H9 (cell line): ENCODE measurements around the gene SRSF10. TPM values are rescaled to one million over a fixed set of nuclear protein-coding genes. Genes with fewer than 3 reads are reported as not detected.
A peak's percentile ranks its signal among the peaks of the same experiment; 100 is the strongest.

Source experiments
- DNase-seq: peaks from one replicate; pipeline ENCODE4 v3.0.0-alpha.2; 2017
- H2AFZ ChIP-seq: one replicate; pipeline ENCODE4 v1.6.1; 2013; ENCODE audit warnings: mild to moderate bottlenecking, low read length, control low read depth, moderate library complexity
- H2AK5ac ChIP-seq: 2 replicates; pipeline ENCODE4 v1.6.1; 2013; ENCODE audit warnings: low read length, control low read depth, mixed read lengths; ENCODE audit not compliant: insufficient read length
- H2BK120ac ChIP-seq: one replicate; pipeline ENCODE4 v1.6.1; 2013; ENCODE audit warnings: low read depth, mild to moderate bottlenecking, low read length, control low read depth, inconsistent platforms; ENCODE audit not compliant: poor library complexity, severe bottlenecking
- H2BK12ac ChIP-seq: 2 replicates; pipeline ENCODE4 v1.6.1; 2013; ENCODE audit warnings: low read length, control low read depth, mixed read lengths, low read depth; ENCODE audit not compliant: insufficient read length
- H2BK15ac ChIP-seq: 2 replicates; pipeline ENCODE4 v1.6.1; 2013; ENCODE audit warnings: low read depth, low read length, control low read depth
- H2BK20ac ChIP-seq: one replicate; pipeline ENCODE4 v1.6.1; 2013; ENCODE audit warnings: low read depth, mild to moderate bottlenecking, low read length, control low read depth, inconsistent platforms; ENCODE audit not compliant: poor library complexity, severe bottlenecking
- H2BK5ac ChIP-seq: 2 replicates; pipeline ENCODE4 v1.6.1; 2013; ENCODE audit warnings: low read length, control low read depth, mixed read lengths; ENCODE audit not compliant: insufficient read length
- H3K14ac ChIP-seq: 2 replicates; pipeline ENCODE4 v1.6.1; 2013; ENCODE audit warnings: low read length, control low read depth; ENCODE audit not compliant: insufficient read depth
- H3K18ac ChIP-seq: 2 replicates; pipeline ENCODE4 v1.6.1; 2013; ENCODE audit warnings: low read depth, mild to moderate bottlenecking, mixed read lengths, low read length, control low read depth; ENCODE audit not compliant: insufficient read length
- H3K23ac ChIP-seq: 2 replicates; pipeline ENCODE4 v1.6.1; 2013; ENCODE audit warnings: low read length, control low read depth, mixed read lengths, low read depth; ENCODE audit not compliant: insufficient read length
- H3K23me2 ChIP-seq: 2 replicates; pipeline ENCODE4 v1.6.1; 2013; ENCODE audit warnings: low read depth, mild to moderate bottlenecking, mixed read lengths, low read length, control low read depth; ENCODE audit not compliant: insufficient read length, poor library complexity, severe bottlenecking
- H3K27ac ChIP-seq: 2 replicates; pipeline ENCODE4 v1.5.1; 2013; ENCODE audit warnings: low read length, control low read depth, mixed read lengths, low read depth; ENCODE audit not compliant: insufficient read length
- H3K27me3 ChIP-seq: 2 replicates; pipeline ENCODE4 v1.6.1; 2013; ENCODE audit warnings: low read length, control low read depth, inconsistent platforms; ENCODE audit not compliant: insufficient read depth
- H3K4ac ChIP-seq: 2 replicates; pipeline ENCODE4 v1.6.1; 2013; ENCODE audit warnings: low read depth, mild to moderate bottlenecking, control low read depth, inconsistent platforms, low read length, moderate library complexity
- H3K4me1 ChIP-seq: 2 replicates; pipeline ENCODE4 v1.6.1; 2013; ENCODE audit warnings: low read length, control low read depth, inconsistent platforms; ENCODE audit not compliant: insufficient read depth
- H3K4me2 ChIP-seq: 2 replicates; pipeline ENCODE4 v1.6.1; 2013; ENCODE audit warnings: low read length, control low read depth, mixed read lengths; ENCODE audit not compliant: insufficient read length, insufficient read depth
- H3K56ac ChIP-seq: 2 replicates; pipeline ENCODE4 v1.6.1; 2013; ENCODE audit warnings: low read depth, mild to moderate bottlenecking, mixed read lengths, low read length, control low read depth; ENCODE audit not compliant: insufficient read length
- H3K79me1 ChIP-seq: 2 replicates; pipeline ENCODE4 v1.6.1; 2013; ENCODE audit warnings: low read depth, mild to moderate bottlenecking, moderate library complexity, low read length, control low read depth, inconsistent platforms; ENCODE audit not compliant: insufficient read depth, poor library complexity, severe bottlenecking
- H3K79me2 ChIP-seq: 2 replicates; pipeline ENCODE4 v1.6.1; 2013; ENCODE audit warnings: low read length, control low read depth, inconsistent platforms; ENCODE audit not compliant: insufficient read depth
- H3K9ac ChIP-seq: 2 replicates; pipeline ENCODE4 v1.6.1; 2013; ENCODE audit warnings: low read length, control low read depth, mixed read lengths; ENCODE audit not compliant: insufficient read length; ENCODE audit errors: extremely low read depth
- H3K9me3 ChIP-seq: one replicate; pipeline ENCODE4 v1.6.1; 2013; ENCODE audit warnings: low read depth, low read length, inconsistent platforms; ENCODE audit not compliant: control insufficient read depth
- H3T11ph ChIP-seq: one replicate; pipeline ENCODE4 v1.6.1; 2013; ENCODE audit warnings: mild to moderate bottlenecking, low read length, control low read depth, inconsistent platforms
- H4K20me1 ChIP-seq: one replicate; pipeline ENCODE4 v1.6.1; 2013; ENCODE audit not compliant: control insufficient read depth, insufficient read length, insufficient read depth
- H4K5ac ChIP-seq: 2 replicates; pipeline ENCODE4 v1.6.1; 2013; ENCODE audit warnings: low read depth, mild to moderate bottlenecking, mixed read lengths, low read length, control low read depth; ENCODE audit not compliant: insufficient read length
- H4K8ac ChIP-seq: replicated peaks from 2 replicates; pipeline ENCODE4 v1.6.1; 2013; ENCODE audit warnings: low read length, control low read depth, mixed read lengths, low read depth; ENCODE audit not compliant: insufficient read length
- H4K91ac ChIP-seq: 2 replicates; pipeline ENCODE4 v1.6.1; 2013; ENCODE audit warnings: low read depth, mild to moderate bottlenecking, moderate library complexity, mixed read lengths, low read length, control low read depth; ENCODE audit not compliant: insufficient read length
- H3K27ac Mint-ChIP-seq, 3 experiments: 2 replicates in 2 of 3; 3 replicates in 1 of 3; pipeline ENCODE4 v1.8.0; 2020 to 2021; ENCODE audit warnings: mixed read lengths in 3 of 3, mild to moderate bottlenecking in 1 of 3, moderate library complexity in 1 of 3
- H3K27me3 Mint-ChIP-seq: 2 replicates; pipeline ENCODE4 v1.8.0; 2021; ENCODE audit warnings: low read depth, mild to moderate bottlenecking, moderate library complexity, mixed read lengths
- H3K36me3 Mint-ChIP-seq, 3 experiments: 2 replicates in 2 of 3; 3 replicates in 1 of 3; pipeline ENCODE4 v1.8.0; 2020 to 2021; ENCODE audit warnings: low read depth in 3 of 3, mixed read lengths in 3 of 3; ENCODE audit not compliant: insufficient read depth in 1 of 3
- H3K4me1 Mint-ChIP-seq, 2 experiments: 2 replicates each; pipeline ENCODE4 v1.8.0; 2020; ENCODE audit warnings: mixed read lengths in 2 of 2
- H3K4me3 Mint-ChIP-seq, 2 experiments: 2 replicates in 1 of 2; 3 replicates in 1 of 2; pipeline ENCODE4 v1.8.0; 2020 to 2021; ENCODE audit warnings: mild to moderate bottlenecking in 2 of 2, mixed read lengths in 2 of 2, moderate library complexity in 1 of 2
- H3K9me3 Mint-ChIP-seq, 2 experiments: 2 replicates in 1 of 2; 3 replicates in 1 of 2; pipeline ENCODE4 v1.8.0; 2020; ENCODE audit warnings: mild to moderate bottlenecking in 2 of 2, mixed read lengths in 2 of 2, moderate library complexity in 1 of 2
- WGBS: extraction: QIAGEN DNeasy Blood & Tissue Kit; methylation state at CpG from one replicate; pipeline ENCODE4 v1.1.7; 2013; ENCODE audit warnings: missing lambda C conversion rate, low lambda C conversion rate, mixed read lengths; ENCODE audit not compliant: insufficient read length; ENCODE audit errors: extremely low coverage; 5-methylcytosine and 5-hydroxymethylcytosine counted together
- total RNA-seq: library from RNA; stranded (reverse); gene quantifications from 2 replicates; pipeline ENCODE4 v1.2.1, GENCODE V29; 2021
- TF ChIP-seq, protein P1 (sequence below): fragments of 200-600 bp; sonication (generic); conservative IDR thresholded peaks from 3 replicates; pipeline ENCODE4 v1.8.0; 2021; ENCODE audit warnings: antibody characterized with exemption, mild to moderate bottlenecking

SRSF10 gene
- total RNA-seq, 1 experiment from 2014 or later = 238 TPM

DNA sequence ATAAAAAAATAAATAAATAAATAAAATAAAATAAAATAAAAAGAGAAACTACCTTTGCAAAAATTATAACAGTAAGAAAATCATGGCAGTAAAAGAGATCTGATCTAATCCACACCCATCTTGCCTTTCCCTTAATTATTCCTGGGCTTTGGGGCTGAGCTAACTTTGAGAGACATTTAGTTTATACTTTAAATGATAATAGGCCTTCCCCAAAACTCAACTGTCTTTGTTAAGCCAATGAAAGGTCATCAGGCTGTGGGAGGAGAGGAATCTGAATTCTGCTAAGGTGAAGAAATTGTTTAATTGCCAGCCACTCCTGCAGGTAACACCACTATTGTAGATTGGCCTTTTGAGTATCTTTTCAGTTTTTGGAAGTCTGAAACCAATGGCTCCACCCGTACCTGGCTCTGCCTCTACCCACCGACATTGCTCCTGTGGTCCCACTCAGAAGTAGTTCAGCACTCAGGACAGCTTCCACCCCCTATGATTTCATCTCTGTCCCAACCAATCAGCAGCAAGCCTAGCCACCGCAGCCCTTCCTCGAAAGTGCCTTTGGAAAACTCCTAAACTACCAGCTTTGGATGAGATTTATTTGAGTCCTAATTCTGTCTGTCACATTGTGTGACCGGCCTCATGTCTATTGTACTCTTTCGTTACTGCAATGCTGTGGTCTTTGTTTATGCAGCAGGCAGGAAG is 43.5 kb downstream of the SRSF10 start:
- Histone ChIP-seq H4K20me1 (no peaks in the 10 kb centered on the region), H3K4me1 (no peaks in the 10 kb centered on the region), H3K4ac (no peak overlapping the region), H2AK5ac (no peak overlapping the region), H4K8ac (no peak overlapping the region), H4K5ac (no peak overlapping the region), H2AFZ (peak overlapping the region; percentile 3), H3K4me2 (peak overlapping the region; percentile 25), H3K79me2 (no peaks in the 10 kb centered on the region), H2BK15ac (no peak overlapping the region), H2BK12ac (no peak overlapping the region), H4K91ac (no peak overlapping the region), H2BK120ac (no peak overlapping the region), H3K27me3 (no peaks in the 10 kb centered on the region), H3K23me2 (no peaks in the 10 kb centered on the region), H3K9me3 (no peaks in the 10 kb centered on the region), H3T11ph (no peak overlapping the region), H3K56ac (no peak overlapping the region), H3K18ac (no peak overlapping the region), H2BK20ac (no peak overlapping the region), H3K9ac (no peak overlapping the region), H3K27ac (no peak overlapping the region), H2BK5ac (no peak overlapping the region), H3K79me1 (no peaks in the 10 kb centered on the region), H3K23ac (no peak overlapping the region), H3K14ac (no peak overlapping the region)
- Mint-ChIP-seq H3K27ac (peak overlapping the region in 2 of 3 experiments; percentile 71 to 72; a peak in 4 of 7 replicates), H3K4me3 (peak overlapping the region in 1 of 2 experiments; percentile 63; a peak in 2 of 5 replicates), H3K4me1 (peaks cover 12 to 13% of the 10 kb centered on the region in 2 experiments), H3K36me3 (peaks cover 0 to 6% (median 1%) of the 10 kb centered on the region in 3 experiments; a peak in 2 of 7 replicates), H3K27me3 (peaks cover 2% of the 10 kb centered on the region), H3K9me3 (peaks cover 2 to 10% of the 10 kb centered on the region in 2 experiments; a peak in 4 of 5 replicates)
- WGBS = no CpG with 5 or more reads among the region's 6 CpGs
- TF ChIP-seq, protein P1, sequence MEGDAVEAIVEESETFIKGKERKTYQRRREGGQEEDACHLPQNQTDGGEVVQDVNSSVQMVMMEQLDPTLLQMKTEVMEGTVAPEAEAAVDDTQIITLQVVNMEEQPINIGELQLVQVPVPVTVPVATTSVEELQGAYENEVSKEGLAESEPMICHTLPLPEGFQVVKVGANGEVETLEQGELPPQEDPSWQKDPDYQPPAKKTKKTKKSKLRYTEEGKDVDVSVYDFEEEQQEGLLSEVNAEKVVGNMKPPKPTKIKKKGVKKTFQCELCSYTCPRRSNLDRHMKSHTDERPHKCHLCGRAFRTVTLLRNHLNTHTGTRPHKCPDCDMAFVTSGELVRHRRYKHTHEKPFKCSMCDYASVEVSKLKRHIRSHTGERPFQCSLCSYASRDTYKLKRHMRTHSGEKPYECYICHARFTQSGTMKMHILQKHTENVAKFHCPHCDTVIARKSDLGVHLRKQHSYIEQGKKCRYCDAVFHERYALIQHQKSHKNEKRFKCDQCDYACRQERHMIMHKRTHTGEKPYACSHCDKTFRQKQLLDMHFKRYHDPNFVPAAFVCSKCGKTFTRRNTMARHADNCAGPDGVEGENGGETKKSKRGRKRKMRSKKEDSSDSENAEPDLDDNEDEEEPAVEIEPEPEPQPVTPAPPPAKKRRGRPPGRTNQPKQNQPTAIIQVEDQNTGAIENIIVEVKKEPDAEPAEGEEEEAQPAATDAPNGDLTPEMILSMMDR = no peak
- DNase-seq = peak; percentile 78
